Vagina (tissue), 2 donors: ENCODE results near the gene NPPA. TPM values are rescaled to one million over a fixed set of nuclear protein-coding genes. Genes with fewer than 3 reads are reported as not detected.

Experiments
- DNase-seq, 2 donors: peaks; one replicate each; pipeline ENCODE4 v3.0.0-alpha.2; 2017; ENCODE audit errors: extremely low spot score in 2 of 2
- H3K27ac ChIP-seq: fragments of 200-600 bp; sonication (generic); one replicate; pipeline ENCODE4 v1.5.1; 2019
- H3K27me3 ChIP-seq: fragments of 200-600 bp; sonication (generic); one replicate; pipeline ENCODE4 v1.5.1; 2019
- H3K36me3 ChIP-seq, 2 donors: fragments of 200-600 bp; sonication (generic); one replicate each; pipeline ENCODE4 v1.5.1; 2017 to 2019
- H3K4me1 ChIP-seq: fragments of 200-600 bp; sonication (generic); one replicate; pipeline ENCODE4 v1.5.1; 2019
- H3K4me3 ChIP-seq, 2 donors: fragments of 200-600 bp; sonication (generic); 1 replicate in 1 of 2; 2 replicates in 1 of 2; pipeline ENCODE4 v1.5.1; 2016 to 2019
- H3K9me3 ChIP-seq: fragments of 200-600 bp; sonication (generic); one replicate; pipeline ENCODE4 v1.5.1; 2019
- POLR2A ChIP-seq, 2 donors: fragments of 450-650 bp; IDR thresholded peaks; one replicate each; pipeline ENCODE4 v1.6.1; 2017; ENCODE audit warnings: antibody characterized with exemption in 2 of 2, mild to moderate bottlenecking in 2 of 2, moderate library complexity in 2 of 2
- POLR2AphosphoS5 ChIP-seq, 2 donors: sonication (generic); formaldehyde crosslinking; IDR thresholded peaks; one replicate each; pipeline ENCODE4 v1.9.0; 2017; ENCODE audit warnings: antibody characterized with exemption in 2 of 2, mild to moderate bottlenecking in 2 of 2, low read depth in 1 of 2; ENCODE audit not compliant: insufficient read depth in 1 of 2
- intact Hi-C: fragments of 100-400 bp; cut with DNase I; formaldehyde crosslinking; loops from one replicate; pipeline ENCODE4 v1.15.1; 2023
- total RNA-seq: library from RNA; depleted of rRNA; stranded (reverse); fragments of >200 nt; gene quantifications from one replicate; pipeline ENCODE4 v1.2.3, GENCODE V29; 2016
- TF ChIP-seq, protein P1 (sequence below), 3 experiments: fragments of 450-650 bp in 2 of 3; fragments of 200-600 bp in 1 of 3; sonication (generic) in 1 of 3; IDR thresholded peaks; one replicate each; pipeline ENCODE4 v1.5.1; 2017 to 2019; ENCODE audit warnings: antibody characterized with exemption in 3 of 3, mild to moderate bottlenecking in 2 of 3, moderate library complexity in 2 of 3

The NPPA gene
- total RNA-seq, 1 donor from 2014 or later, result not detected

DNA sequence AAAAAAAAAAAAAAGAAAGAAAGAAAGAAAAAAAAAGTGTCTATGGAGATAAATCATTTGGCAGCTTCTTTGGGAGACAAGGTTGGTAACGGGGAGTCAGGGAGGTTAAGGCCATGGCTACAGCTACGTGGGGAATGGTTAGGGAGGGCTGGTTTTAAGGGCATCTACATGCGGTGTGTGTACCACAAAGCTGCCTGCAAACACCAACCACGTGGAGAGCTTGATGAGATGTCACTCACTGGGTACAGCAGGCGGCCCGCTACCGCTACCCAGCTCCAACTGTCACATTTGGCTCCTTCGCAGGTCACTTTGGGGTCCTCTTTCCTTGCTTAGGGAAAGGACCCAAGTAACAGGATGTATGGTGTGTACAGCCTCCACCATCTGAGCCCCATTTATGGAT is 6.9 kb upstream of the NPPA start:
- Histone ChIP-seq H3K27ac (no peak overlapping the region), H3K36me3 (no peaks in the 10 kb centered on the region), H3K9me3 (no peaks in the 10 kb centered on the region), H3K27me3 (no peaks in the 10 kb centered on the region), H3K4me1 (no peaks in the 10 kb centered on the region), H3K4me3 (no peak overlapping the region)
- intact Hi-C loops, result no loop called here
- no peak for TF ChIP-seq POLR2A (IDR thresholded peaks at IDR 0.05)
- TF ChIP-seq, protein P1, sequence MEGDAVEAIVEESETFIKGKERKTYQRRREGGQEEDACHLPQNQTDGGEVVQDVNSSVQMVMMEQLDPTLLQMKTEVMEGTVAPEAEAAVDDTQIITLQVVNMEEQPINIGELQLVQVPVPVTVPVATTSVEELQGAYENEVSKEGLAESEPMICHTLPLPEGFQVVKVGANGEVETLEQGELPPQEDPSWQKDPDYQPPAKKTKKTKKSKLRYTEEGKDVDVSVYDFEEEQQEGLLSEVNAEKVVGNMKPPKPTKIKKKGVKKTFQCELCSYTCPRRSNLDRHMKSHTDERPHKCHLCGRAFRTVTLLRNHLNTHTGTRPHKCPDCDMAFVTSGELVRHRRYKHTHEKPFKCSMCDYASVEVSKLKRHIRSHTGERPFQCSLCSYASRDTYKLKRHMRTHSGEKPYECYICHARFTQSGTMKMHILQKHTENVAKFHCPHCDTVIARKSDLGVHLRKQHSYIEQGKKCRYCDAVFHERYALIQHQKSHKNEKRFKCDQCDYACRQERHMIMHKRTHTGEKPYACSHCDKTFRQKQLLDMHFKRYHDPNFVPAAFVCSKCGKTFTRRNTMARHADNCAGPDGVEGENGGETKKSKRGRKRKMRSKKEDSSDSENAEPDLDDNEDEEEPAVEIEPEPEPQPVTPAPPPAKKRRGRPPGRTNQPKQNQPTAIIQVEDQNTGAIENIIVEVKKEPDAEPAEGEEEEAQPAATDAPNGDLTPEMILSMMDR (IDR thresholded peaks at IDR 0.05), result no peak
- TF ChIP-seq POLR2AphosphoS5 (IDR thresholded peaks at IDR 0.05; ENCODE audit: insufficient read depth in 1 of 2, low read depth in 1 of 2), result no peak
- DNase-seq, result no peak

DNA sequence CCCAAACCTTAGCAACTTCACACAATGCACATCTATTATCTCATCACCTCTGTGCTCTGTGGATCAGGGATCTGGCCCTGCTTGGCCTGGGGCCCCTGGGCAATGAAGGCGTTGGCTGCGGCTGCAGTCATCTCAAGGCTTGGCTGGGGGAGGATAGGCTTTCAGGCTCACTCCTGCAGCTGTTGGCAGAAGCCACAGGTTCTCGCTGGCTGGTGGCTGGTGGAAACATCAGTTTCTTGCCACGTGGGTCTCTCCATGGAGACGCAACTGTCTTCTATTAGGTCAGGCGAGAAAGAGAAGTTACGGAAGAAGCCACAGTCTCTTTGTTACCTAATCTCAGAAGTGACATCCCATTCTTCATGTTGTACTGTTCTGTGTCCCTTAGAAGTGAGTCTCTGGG is 3.6 kb upstream of the NPPA start:
- no peaks in the 10 kb centered on the region for H3K36me3 ChIP-seq
- H3K4me3 ChIP-seq, result no peak overlapping the region
- TF ChIP-seq POLR2A (IDR thresholded peaks at IDR 0.05), result no peak
- TF ChIP-seq, protein P1 (IDR thresholded peaks at IDR 0.05), result no peak
- no peak for TF ChIP-seq POLR2AphosphoS5 (IDR thresholded peaks at IDR 0.05; ENCODE audit: insufficient read depth in 1 of 2, low read depth in 1 of 2)
- H3K9me3 ChIP-seq, result no peaks in the 10 kb centered on the region
- intact Hi-C loops, result no loop called here
- no peaks in the 10 kb centered on the region for H3K4me1 ChIP-seq
- no peak overlapping the region for H3K27ac ChIP-seq
- no peaks in the 10 kb centered on the region for H3K27me3 ChIP-seq
- no peak for DNase-seq

DNA sequence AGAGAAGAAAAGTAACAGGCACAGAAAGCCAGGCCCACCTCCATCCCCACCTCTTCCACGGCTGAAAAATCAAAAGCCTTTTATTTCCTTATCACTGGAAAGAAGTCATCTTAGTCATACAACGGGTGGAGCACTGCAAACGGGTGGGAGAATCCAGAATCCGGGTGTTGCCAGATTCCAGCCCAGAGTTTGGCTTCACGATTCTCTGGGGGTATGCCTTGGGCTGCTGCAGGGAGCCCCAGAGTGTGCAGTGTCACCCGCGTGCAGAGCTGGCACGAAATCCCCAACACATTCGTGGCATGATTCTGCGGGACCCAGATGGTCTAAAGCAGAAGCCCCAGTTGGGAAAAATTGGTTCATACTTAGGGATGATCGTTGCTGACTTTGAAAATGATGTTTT is 2.6 kb upstream of the NPPA start:
- Histone ChIP-seq H3K4me1 (no peaks in the 10 kb centered on the region), H3K27ac (no peak overlapping the region), H3K36me3 (no peaks in the 10 kb centered on the region), H3K9me3 (no peaks in the 10 kb centered on the region), H3K4me3 (no peak overlapping the region), H3K27me3 (no peaks in the 10 kb centered on the region)
- TF ChIP-seq POLR2A (IDR thresholded peaks at IDR 0.05) (no peak), POLR2AphosphoS5 (IDR thresholded peaks at IDR 0.05; ENCODE audit: insufficient read depth in 1 of 2, low read depth in 1 of 2) (no peak)
- TF ChIP-seq, protein P1 (IDR thresholded peaks at IDR 0.05), result no peak
- intact Hi-C loops, result no loop called here
- no peak for DNase-seq

DNA sequence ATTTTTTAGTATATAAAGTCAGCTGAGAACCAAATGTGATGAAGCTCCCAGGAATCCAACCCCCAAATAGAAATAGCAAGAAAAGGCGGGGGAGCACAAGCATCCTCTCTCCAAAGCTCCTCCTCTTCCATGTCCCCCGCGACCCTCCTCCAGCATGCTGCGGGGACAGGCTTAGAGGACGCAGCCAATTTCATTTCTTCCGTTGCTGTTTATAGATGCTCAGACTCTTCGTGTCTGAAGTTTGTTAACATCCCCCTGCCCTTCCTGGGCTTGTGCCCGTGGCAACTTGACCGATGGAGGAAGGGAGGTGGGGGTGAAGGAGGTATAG is 754 bp upstream of the NPPA start:
- TF ChIP-seq POLR2A (IDR thresholded peaks at IDR 0.05) (no peak), POLR2AphosphoS5 (IDR thresholded peaks at IDR 0.05; ENCODE audit: insufficient read depth in 1 of 2, low read depth in 1 of 2) (no peak)
- TF ChIP-seq, protein P1 (IDR thresholded peaks at IDR 0.05), result no peak
- no peaks in the 10 kb centered on the region for H3K4me1 ChIP-seq
- no peak overlapping the region for H3K4me3 ChIP-seq
- peaks cover 0 to 16% of the 10 kb centered on the region in 2 donors for H3K36me3 ChIP-seq
- intact Hi-C loops, result no loop called here
- no peaks in the 10 kb centered on the region for H3K27me3 ChIP-seq
- DNase-seq, result no peak
- no peak overlapping the region for H3K27ac ChIP-seq
- no peaks in the 10 kb centered on the region for H3K9me3 ChIP-seq

DNA sequence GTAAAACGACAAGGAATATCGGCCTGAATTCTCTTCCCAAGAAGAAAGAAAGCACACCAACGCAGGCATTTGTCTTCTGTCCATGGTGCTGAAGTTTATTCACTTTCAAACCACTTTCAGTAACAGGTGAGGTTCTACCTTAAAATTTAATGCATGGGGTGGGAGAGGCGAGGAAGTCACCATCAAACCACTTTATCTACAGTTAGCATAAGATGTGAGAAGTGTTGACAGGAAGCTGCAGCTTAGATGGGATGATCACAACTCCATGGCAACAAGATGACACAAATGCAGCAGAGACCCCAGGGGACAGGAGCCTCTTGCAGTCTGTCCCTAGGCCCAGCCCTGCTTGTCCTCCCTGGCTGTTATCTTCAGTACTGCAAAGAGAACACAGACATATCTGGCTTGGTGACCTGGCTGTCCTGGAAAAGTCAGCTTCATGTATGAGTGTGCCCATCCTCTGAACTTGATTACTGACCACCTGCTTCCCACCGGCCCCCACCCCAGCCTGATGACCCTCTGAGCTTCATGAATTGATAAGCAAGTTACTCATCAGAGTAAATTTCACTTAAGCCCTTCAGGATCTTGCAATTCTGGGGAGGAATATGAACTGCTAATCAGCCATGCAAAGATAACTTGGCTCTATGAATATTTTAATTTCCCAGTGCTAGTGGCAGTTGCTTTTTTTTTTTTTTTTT is 1.8 kb downstream of the NPPA start:
- intact Hi-C loops, result no loop called here
- H3K4me1 ChIP-seq, result no peaks in the 10 kb centered on the region
- DNase-seq, result no peak
- no peak overlapping the region for H3K27ac ChIP-seq
- H3K9me3 ChIP-seq, result no peaks in the 10 kb centered on the region
- peaks cover 0 to 32% of the 10 kb centered on the region in 2 donors for H3K36me3 ChIP-seq
- H3K4me3 ChIP-seq, result no peak overlapping the region
- TF ChIP-seq POLR2AphosphoS5 (IDR thresholded peaks at IDR 0.05; ENCODE audit: insufficient read depth in 1 of 2, low read depth in 1 of 2) (no peak), POLR2A (IDR thresholded peaks at IDR 0.05) (no peak)
- TF ChIP-seq, protein P1 (IDR thresholded peaks at IDR 0.05), result no peak
- no peaks in the 10 kb centered on the region for H3K27me3 ChIP-seq
